HG03064 (cell line): ENCODE results near the gene XPC.
"Not testable (repeated sequence)": the region's sequence is repeated elsewhere in the genome, so short reads cannot be mapped to it uniquely, and the experiment has no call there.

ENCODE experiments used
- ATAC-seq: cut with Tn5 transposase; IDR thresholded peaks from one replicate; pipeline ENCODE4 v1.9.1; 2021; ENCODE audit warnings: low read depth; ENCODE audit not compliant: unreplicated experiment

Gene XPC

DNA sequence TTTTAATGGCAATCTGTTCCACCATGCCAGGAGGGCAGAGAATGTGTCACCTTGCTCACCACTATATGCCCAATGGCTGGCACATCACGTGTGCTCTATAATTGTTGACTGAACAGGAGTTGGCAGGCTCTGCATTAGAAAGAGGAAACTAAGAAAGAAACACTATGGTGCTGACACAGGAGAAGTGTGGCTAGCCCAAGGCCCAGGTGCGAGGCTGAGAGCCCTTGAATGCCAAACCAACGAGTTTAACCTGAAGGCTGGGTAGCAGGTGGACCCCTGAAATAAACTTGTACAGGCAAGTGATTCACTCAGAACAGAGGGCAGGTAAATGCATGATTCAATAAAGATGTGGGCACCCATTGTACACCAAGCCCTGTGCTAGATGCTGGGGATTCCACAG, 56.1 kb downstream of the XPC start:
- ATAC-seq = no peak

DNA sequence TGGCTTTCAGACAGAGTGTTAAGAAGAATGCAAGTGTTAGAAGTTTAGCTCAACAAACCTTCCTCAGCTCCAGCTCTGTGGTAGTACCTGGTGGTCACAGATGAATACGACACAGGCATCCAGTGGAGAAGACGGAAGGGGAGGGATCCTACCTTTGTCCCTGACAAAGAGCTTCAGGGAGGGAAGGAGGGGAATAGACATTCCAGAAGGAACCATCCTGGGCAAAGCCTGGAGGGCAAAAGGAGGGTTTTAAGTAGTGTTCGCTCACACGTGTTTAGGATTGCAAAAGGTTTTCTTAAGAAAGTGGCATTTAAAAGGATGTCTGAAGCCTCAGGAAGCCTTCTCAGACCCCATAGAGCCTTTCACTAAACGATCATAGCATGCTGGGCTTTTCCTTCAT, 56.5 kb downstream of the XPC start:
- no peak for ATAC-seq

DNA sequence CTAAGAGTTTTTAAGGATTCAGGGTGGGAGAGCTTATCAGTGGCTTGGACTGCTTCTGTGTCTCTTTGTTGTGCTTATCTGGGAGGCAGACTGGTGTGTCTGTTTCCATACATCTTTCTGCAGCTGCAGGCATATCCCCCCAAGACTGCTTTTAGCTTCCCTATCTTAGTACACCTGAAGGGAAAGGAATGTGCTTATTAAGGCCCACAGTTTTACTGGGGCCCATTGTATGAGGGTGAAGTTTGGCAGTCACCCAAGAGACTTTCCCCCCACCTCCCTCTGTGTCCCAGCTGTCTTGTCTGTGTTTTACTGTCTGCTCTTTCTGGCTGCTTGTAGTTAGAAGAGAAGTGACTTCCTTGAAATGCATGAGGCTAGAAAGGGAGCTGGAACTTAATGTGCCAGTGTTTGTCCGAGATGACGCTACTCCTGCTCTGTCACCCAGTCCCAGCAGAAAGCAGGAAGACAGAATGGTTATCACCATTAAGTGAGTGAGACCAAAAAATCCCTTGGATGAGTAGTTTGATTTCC, 57.4 kb downstream of the XPC start:
- ATAC-seq = not testable (repeated sequence)

DNA sequence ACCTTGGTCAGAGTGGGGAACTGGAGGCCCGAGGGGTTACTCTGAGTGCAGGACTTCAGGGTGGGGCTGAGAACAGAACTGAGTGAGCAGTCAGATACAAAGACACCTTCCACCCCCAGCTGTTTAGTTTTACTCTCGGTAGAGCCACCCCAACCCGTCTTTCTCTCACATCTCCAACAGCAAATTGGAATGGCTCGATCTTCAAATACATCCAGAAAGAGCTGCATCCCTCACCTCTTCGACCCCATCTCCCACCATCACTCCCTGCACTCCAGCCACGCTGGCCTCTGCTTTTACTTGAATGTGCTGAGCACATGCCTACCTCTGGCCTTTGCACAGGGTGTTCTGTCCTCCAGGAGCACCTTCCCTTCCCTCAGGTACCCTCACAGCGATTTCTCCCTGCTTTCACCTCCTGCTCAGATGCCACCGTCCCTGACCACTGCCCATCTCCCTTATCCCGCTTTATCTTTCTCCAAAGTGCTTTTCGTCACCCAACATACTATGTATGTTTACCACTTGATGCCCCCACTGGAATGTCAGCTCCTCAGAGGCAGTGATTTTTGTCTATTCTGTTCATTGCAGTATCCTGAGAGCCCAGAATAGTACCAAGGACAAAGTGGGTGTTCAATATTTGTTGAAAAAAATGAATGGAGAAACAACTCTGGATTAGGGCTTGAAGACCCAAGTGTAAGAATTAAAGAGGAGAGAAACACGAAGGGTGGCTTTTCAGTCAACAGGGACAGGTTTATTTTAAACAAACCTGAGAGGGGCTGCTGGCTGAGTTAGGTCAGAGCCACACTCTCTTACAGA, 58.1 kb downstream of the XPC start:
- no peak for ATAC-seq

DNA sequence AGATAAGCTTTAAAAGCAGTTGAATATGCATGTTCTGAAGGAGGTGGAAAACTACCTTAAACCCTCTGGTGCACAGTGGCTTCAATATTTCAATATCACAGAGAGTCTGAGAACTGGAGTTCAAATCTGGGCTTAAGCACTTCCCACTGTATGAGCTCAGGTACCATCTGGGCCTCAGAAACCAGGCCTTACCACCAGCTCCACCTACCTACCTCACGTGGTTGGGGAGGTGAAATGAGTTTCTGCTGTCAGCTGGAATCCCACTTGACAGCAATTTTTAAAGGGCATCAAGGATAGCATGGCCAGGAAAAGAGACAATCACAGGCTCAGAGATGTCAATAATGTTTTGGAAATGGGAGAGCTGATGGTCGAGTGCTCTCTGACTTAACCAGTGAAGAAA, 58.8 kb downstream of the XPC start:
- no peak for ATAC-seq

DNA sequence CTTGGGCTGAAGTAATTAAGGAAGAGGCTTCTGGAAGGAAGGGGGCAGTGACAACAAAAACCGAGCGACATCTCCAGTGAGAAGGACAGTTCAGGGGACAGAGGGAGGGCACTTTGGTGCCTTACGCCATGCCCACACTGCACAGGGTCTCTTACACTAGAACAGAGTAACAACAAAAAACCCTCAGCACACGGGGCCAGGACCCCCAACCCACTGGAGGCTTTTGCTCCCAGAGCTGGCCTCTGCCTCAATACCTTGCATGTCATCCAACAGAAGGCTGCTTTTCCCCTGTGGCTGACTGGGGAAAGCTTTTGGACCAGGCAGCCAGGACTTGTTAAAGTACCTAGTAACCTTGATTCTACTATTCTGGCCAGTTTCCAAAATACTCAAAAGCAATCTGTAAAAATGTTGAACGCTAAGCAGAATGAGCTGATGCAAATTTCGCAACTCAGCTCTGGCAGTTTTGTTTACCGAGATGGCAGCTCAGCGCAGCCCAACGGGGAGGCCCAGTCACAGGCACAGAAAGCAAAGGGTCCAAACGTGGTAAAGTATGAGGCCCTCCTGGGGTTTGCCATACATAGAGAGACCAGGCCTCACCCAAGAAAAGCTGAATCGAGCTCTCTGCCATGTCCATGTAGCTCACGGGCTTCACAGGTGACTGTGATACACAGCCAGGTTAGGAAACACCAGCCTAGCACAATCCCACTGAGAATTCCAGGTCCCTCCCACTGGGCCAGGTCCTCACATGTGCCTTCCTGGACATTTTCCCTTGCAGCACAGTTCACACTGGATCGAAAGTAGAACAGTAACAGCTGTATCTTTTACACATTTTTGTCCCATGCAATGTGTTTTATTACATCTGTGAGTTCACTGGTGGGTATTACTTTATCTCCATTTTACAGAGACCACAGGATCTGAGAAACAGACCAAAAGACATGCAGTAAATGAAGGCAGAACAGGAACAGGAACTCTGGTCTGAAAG, 59.7 kb downstream of the XPC start:
- no peak for ATAC-seq

DNA sequence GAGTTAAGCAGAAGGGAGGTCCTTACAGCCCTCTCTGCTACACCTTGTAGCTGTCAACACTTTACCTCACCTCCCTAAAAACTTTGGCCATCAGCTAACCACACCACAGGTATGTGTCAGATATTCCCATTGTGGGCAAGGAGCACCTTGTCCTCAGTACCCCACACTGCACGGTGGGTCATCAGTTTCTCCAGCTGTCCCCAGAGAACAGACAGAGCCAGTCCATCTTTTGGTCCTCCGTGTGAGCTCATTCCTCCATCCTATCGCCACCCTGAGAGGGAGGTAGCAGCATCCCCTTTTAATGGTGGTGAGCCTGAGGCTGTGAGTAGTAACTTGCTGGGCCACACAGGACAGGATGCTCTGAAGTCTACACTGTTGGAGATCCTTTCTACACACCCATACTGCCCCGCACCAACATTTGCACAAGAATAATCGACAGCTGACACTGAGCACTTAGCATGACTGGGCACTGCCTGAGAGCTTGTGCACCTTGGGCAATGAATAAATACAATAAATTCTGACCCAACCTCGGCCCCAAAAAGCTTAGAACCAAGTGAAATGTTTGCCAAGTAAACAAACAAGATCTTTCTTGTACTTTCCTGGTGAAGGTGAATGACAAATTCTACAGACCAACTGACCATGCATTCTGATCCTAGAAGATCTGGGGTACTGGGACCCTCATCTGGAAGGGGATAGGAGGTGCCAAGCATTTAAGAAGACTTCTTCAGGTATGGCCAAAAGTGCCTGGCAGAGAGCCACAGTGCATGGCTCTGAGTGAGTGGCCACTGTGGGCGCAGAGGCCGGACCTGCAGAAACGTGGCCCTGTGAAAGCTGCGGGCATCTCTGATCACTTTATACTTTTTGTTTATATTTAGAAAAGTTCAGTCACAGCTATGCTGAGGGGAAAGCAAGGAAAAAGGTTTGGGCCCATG, 60.7 kb downstream of the XPC start:
- no peak for ATAC-seq

DNA sequence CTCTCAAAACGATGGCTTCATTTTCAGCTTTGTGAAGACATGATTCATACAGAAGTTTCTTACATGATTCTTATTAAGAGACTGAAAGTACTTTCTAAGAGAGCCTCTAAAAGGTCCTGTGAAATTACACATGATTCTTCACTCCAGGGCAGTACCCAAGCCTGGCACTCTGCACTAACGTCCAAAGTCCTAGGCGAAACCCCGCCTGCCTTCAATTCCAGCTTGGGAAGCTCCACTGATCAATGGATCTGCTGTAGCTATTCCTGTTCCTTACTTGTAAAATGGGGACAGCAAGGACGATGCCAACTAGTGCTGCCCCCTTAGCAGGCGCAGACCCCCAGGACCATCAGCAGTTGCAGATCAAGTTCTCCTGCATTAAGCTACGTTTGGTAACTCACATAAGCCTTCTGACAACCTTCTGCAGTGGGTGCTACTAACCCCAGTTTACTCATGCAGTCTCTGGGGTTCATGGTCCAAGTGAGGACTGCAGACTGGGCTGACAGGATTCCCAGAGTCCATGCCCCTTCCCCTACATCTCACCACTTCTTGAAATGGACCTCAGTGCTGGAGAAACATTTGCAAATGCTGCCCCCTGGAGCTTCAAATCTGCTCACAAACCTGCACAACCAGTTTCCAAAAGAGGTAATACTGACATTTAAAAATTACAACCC, 64.3 kb downstream of the XPC start:
- no peak for ATAC-seq

DNA sequence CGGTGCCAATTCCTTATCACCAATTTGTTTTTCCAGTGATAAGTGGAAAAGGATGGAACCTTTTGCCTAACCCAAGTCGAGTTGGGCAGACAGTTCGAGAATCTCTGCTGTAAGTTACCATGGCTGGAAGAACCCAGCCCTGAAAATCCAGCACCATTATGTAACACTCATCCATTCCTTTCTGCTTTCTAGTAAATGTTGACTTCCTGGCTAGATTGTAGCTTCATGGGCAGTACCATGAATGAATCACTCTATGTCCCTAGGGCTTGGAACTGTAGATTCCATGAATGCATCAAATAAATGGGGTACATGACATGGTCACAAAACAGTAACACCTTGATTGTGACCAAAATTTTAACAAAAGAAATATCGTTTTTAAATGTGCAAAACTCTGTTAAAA, 67.7 kb downstream of the XPC start:
- ATAC-seq = no peak

DNA sequence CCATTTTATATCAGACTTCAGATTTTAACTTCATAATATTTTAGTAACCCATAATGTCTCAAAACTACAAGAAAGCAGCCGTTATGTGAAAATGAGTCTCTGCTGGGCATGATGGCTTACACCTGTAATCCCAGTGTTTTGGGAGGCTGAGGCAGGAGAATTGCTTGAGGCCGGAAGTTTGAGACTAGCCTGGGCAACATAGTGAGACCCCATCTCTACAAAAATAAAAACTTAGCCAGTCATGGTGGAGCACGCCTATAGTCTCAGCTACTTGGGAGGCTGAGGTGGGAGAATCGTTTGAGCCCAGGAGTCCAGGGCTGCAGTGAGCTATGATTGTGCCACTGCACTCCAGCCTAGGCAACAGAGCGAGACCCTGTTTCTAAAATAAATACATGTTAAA, 68.6 kb downstream of the XPC start:
- ATAC-seq = not testable (repeated sequence)

DNA sequence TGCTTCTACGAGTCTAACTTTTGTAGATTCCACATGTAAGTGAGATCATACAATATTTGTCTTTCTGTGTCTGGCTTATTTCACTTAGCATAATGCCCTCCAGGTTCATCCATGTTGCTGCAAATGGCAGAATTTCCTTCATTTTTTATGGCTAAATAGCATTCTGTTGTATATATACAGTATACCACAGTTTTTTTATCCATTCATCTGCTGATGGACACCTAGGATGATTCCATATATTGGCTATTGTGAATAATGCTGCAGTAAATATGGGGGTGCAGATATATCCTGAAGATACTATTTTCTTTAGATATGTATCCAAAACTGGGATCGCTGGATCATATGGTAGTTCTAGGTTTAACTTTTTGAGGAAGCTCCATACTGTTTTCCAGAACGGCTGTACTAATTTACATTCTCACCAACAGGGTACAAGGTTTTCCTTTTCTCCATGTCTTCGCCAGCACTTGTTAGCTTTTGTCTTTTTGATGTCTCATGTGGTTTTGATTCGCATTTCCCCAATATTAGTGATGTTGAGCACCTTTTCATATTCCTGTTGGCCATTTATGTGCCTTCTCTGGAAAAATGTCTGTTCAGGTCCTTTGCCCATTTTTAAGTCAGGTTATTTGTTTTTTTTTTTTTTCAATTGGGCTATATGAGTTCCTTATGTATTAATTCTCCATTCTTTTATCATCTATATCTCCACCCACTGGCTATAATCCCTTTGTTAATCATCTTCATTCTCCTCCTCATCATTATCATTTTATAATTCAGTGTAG, 80.6 kb downstream of the XPC start:
- ATAC-seq = no peak

DNA sequence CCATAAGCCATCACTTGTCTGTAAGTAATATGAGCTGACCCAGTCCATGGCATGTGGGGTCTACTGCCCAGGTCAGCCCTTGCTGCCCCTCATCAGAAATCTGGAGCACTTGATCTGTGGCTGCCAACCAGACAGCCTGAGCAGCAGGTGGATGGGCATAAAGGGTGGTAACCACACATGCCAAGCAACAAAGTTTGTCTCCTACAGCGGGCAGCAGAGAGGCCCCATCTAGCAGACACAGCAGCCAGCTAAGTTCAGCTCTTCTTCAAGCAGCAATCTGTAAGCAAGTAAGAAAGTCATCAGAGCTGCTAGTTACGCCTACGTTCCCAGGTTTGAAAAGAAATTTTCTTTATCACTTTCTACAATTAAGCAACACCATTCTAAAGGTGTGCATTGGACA, 81.7 kb downstream of the XPC start:
- no peak for ATAC-seq
